Panc1 (cell line): Measurements from ENCODE around the gene GC.

Experiments used
- SIN3A ChIP-seq: IDR thresholded peaks from 2 replicates; pipeline ENCODE4 v1.6.1; 2012; ENCODE audit warnings: low read depth, mild to moderate bottlenecking, low read length, moderate library complexity, borderline replicate concordance; ENCODE audit not compliant: insufficient read depth
- TF ChIP-seq, protein P1 (sequence below): fragments of 450-650 bp; IDR thresholded peaks from 2 replicates; pipeline ENCODE4 v1.5.1; 2017; ENCODE audit warnings: mild to moderate bottlenecking

DNA sequence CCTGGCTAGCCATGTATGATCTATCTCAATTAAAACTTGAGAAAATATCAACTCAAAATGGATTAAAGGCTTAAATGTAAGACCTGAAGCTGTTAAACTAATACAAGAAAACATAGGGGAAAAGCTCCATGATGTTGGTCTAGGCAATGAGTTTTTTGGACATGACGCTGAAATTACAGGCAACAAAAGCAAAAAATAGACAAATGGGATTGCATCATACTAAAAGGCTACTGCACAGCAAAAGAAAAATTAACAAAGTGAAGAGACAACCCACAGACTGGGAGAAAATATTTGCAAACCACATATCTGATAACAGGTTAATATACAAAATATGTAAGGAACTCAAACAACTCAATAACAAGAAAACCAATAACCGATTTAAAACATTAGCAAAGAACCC lies 8.4 kb downstream of the GC start:
- TF ChIP-seq SIN3A = no peak
- TF ChIP-seq, protein P1, sequence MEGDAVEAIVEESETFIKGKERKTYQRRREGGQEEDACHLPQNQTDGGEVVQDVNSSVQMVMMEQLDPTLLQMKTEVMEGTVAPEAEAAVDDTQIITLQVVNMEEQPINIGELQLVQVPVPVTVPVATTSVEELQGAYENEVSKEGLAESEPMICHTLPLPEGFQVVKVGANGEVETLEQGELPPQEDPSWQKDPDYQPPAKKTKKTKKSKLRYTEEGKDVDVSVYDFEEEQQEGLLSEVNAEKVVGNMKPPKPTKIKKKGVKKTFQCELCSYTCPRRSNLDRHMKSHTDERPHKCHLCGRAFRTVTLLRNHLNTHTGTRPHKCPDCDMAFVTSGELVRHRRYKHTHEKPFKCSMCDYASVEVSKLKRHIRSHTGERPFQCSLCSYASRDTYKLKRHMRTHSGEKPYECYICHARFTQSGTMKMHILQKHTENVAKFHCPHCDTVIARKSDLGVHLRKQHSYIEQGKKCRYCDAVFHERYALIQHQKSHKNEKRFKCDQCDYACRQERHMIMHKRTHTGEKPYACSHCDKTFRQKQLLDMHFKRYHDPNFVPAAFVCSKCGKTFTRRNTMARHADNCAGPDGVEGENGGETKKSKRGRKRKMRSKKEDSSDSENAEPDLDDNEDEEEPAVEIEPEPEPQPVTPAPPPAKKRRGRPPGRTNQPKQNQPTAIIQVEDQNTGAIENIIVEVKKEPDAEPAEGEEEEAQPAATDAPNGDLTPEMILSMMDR = no peak
